GM12865 (cell line): ENCODE results near the gene SFMBT1.
"Not testable (repeated sequence)": the region's sequence is repeated elsewhere in the genome, so short reads cannot be mapped to it uniquely, and the experiment has no call there.

Experiments
- DNase-seq: peaks from one replicate; pipeline ENCODE4 v3.0.0; 2010; ENCODE audit warnings: low read depth
- H3K4me3 ChIP-seq: 2 replicates; pipeline ENCODE4 v1.5.1; 2011; ENCODE audit warnings: mild to moderate bottlenecking, low read depth, low read length, control low read depth
- TF ChIP-seq, protein P1 (sequence below): IDR thresholded peaks from 2 replicates; pipeline ENCODE4 v1.5.1; 2011; ENCODE audit warnings: low read length, control low read depth, low read depth, inconsistent platforms; ENCODE audit not compliant: insufficient read depth; ENCODE audit errors: missing control alignments

SFMBT1 gene

DNA sequence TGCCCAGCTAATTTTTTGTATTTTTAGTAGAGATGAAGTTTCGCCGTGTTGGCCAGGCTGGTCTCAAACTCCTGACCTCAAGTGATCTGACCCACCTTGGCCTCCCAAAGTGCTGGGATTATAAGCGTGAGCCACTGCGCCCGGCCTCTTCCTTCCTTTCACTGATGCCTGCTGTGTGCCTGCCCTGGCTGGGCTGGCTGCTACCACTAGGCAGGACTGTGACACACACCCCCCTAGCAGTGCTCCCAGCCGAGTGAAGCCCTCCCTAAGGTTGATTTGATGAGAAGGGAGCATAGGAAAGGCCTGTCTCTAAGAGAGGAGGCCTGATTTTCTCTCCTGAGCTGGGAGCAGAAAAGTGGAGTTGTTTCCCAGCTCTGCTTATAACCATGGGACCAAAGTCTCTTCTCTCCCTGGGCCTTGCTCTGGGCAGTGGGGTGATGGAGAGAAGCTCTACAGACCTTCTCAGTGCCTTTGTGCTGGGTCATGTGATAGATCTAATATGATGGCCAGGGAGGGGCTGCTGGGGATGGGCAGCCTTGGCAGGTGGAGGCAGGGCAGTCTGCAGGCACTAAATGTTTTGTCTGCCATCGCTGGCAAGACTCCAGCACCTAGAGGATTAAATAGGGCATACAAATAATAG is 20.1 kb upstream of the SFMBT1 start:
- no peak for DNase-seq
- TF ChIP-seq, protein P1, sequence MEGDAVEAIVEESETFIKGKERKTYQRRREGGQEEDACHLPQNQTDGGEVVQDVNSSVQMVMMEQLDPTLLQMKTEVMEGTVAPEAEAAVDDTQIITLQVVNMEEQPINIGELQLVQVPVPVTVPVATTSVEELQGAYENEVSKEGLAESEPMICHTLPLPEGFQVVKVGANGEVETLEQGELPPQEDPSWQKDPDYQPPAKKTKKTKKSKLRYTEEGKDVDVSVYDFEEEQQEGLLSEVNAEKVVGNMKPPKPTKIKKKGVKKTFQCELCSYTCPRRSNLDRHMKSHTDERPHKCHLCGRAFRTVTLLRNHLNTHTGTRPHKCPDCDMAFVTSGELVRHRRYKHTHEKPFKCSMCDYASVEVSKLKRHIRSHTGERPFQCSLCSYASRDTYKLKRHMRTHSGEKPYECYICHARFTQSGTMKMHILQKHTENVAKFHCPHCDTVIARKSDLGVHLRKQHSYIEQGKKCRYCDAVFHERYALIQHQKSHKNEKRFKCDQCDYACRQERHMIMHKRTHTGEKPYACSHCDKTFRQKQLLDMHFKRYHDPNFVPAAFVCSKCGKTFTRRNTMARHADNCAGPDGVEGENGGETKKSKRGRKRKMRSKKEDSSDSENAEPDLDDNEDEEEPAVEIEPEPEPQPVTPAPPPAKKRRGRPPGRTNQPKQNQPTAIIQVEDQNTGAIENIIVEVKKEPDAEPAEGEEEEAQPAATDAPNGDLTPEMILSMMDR = no peak
- no peak overlapping the region for H3K4me3 ChIP-seq

DNA sequence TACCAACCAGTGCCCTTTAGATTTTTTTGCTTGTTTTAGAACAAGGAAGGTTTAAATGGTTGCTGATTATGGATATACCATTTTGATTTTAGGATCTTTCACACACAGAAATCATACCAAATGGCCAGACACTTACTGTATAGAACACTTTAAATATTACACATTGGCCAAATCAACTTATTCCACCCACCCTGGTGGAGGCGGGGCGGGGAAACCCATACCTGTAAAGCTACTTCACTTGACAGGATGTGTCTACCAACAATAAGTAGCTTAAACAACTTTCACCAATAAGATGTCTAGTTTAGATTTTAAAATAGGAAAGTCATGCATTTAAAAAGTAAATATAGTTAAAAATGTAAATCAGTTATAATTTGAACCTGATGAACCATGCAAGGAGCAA is 17.0 kb upstream of the SFMBT1 start:
- TF ChIP-seq, protein P1 = no peak
- DNase-seq = no peak
- H3K4me3 ChIP-seq = no peak overlapping the region

DNA sequence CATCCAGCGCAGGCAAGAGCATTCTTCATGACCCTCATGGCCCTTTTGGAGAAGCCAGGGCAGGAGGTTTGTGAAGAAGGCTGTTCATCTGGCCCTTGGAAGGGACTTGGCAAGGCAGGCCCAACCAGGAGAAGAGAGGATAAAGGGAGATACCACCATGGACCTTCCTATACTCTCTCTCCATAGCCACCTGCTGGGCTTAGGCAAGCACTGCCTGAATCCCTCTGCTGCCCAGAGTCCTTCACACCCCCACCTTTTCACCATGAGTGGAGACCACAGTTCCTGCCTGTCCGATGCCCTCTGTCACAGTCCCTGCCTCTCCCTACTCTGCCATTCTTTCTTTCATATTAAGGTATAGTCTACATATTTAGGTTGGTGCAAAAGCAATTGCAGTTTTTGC is 10.6 kb upstream of the SFMBT1 start:
- TF ChIP-seq, protein P1 = peak; percentile 34
- no peak overlapping the region for H3K4me3 ChIP-seq
- peak; percentile 22 for DNase-seq

DNA sequence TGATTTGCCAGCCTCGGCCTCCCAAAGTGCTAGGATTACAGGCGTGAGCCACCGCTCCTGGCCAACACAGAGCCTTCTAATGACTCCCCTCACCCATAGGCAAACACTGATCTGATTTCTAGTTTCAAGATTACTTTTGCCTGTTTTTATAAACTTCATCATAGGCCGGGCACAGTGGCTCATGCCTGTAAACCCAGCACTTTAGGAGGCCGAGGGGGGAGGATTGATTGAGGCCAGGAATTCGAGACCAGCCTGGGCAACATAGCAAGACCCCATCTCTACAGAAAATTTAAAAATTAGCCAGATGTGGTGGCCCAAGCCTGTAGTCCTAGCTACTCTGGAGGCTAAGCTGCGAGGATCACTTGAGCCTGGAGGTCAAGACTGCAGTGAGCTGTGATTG is 8.4 kb upstream of the SFMBT1 start:
- DNase-seq, H3K4me3 ChIP-seq: not testable (repeated sequence)

DNA sequence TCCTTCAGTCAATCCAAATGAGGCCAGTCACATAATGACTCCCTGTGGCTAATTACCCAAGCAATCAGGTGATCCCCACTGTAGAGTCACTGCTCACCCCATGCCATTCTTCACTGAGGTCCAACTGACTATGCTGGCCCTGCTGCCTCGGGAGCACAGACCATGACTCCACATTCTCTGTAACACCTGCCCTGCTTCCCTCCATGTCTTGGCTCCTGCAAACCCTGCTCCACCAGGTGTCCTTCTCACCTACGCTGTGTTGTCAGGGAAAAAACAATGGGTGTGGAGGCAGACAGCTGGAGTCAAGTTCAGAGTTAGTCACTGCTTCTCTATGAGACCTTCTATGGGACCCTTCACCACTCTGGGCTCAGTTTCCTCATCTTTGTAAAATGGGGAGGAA is 6.1 kb upstream of the SFMBT1 start:
- DNase-seq = no peak
- TF ChIP-seq, protein P1 = no peak
- no peak overlapping the region for H3K4me3 ChIP-seq

DNA sequence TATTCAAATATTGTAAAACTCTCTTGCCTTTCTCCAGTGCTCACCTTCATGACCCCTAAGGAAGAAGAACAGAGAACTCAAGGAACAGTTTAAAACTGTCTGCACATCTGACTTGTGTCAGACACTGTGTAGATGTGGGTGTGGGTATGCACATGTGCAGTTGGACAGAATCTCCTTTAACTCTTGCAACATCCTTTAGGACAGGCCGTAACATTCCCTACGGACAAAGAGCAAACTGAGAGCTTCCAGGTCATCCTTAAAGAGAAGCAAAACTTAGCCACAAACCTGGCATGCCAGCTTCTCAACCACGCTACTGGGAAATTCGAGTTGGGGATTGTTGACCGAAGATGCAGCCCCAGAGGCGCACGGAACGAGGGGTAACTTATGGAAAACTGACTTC is 4.1 kb upstream of the SFMBT1 start:
- TF ChIP-seq, protein P1 = no peak
- no peak for DNase-seq
- H3K4me3 ChIP-seq = no peak overlapping the region

DNA sequence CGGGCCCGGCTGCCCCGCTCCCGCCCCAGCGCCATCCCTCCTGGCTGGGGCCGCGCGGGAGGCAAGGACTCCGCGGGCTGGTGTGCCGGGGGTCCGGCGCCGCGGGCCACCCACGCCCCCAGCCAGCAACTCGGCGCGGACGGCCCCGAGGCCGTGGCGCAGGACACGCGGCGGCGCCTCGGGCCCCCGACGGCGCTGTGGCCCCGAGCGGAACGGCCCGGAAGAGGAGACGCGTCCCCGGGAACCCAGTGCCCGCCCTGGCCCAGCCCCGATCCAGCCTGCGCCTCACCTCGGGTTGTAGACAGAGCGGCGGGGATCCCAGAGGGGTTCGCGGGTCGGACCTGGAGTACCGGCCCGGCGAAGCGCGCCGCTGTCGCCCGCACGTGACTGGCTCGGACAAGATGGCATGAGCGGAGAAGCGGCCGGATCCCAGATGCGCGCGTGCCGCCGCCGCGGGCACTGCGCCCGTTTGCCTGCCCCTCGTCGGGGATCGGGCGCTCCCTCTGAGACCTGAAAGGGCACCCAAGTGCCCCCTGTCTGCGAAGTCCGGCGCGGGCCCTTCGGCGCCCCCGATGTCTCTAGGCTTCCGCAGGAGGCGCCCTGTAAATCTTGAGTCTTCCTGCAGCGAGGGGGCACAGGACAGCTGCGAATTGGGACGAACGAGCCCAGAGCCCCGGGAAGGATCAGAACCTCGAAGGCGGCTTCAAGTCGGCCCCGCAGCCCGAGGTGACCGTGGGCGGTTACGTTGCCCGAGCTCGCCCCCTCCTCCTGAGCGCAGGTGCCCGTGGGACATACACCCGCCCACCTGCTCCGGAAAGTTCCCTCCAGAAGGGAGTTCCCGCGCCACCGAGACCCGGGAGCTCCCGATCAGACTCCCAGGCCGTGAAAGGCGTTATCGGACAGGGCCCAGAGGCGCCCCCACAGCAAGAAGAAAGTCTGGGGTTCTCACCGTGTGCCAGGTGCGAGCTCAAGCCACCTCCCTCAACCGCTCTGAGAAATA is 598 bp upstream of the SFMBT1 start:
- peak; percentile 84 for DNase-seq
- TF ChIP-seq, protein P1 = peak; percentile 56
- peak overlapping the region; percentile 69 for H3K4me3 ChIP-seq
